OCI-LY1 (cell line): ENCODE measurements around the gene BAZ2A.

Source experiments
- CTCF ChIP-seq: fragments of 200-600 bp; sonication (generic), shearing (Covaris generic); IDR thresholded peaks from 2 replicates; pipeline ENCODE4 v1.5.1; 2017; ENCODE audit warnings: mild to moderate bottlenecking, antibody characterized with exemption, low read length, moderate library complexity, mixed read lengths
- EZH2 ChIP-seq: fragments of 200-600 bp; sonication (generic), shearing (Covaris generic); IDR thresholded peaks from 2 replicates; pipeline ENCODE4 v1.8.0; 2017; ENCODE audit warnings: borderline replicate concordance, mixed run types, mild to moderate bottlenecking, antibody characterized with exemption, low read length, moderate library complexity, mixed read lengths

- no peak for TF ChIP-seq CTCF
- no peak for TF ChIP-seq EZH2
Observed at GRCh38 chr12:56546680-56547079, 83.4 kb downstream of the BAZ2A start.
